ENCODE results near the gene GNAI3.

Gene GNAI3

DNA sequence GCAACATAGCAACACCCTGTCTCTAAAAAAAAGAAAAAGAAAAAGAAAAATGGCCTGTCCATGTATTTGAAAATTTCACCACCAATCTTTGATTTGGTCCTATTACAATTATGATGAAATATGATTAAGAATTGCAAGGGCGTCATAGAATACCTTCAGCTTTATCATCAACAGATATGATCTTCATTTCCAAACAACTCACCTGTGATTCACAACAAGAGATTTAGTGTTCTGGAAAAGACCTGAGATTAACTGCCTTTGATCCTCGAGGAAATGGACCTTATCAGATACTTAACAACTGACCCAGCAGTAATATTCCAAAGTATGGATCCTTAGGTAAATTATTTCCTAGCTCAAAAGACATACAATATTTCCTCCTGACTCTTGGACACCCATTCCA lies 104.0 kb downstream of the GNAI3 start:
- 0 out of 2 replicates have a peak, but pooled peaks cover 8% of the 10 kb centered on the region for H3K27me3 ChIP-seq (ENCODE audit: insufficient read depth, low read length)
- TF ChIP-seq EZH2 (IDR thresholded peaks at IDR 0.05; ENCODE audit: borderline replicate concordance, low read length), result no peak
- TF ChIP-seq, protein P1, sequence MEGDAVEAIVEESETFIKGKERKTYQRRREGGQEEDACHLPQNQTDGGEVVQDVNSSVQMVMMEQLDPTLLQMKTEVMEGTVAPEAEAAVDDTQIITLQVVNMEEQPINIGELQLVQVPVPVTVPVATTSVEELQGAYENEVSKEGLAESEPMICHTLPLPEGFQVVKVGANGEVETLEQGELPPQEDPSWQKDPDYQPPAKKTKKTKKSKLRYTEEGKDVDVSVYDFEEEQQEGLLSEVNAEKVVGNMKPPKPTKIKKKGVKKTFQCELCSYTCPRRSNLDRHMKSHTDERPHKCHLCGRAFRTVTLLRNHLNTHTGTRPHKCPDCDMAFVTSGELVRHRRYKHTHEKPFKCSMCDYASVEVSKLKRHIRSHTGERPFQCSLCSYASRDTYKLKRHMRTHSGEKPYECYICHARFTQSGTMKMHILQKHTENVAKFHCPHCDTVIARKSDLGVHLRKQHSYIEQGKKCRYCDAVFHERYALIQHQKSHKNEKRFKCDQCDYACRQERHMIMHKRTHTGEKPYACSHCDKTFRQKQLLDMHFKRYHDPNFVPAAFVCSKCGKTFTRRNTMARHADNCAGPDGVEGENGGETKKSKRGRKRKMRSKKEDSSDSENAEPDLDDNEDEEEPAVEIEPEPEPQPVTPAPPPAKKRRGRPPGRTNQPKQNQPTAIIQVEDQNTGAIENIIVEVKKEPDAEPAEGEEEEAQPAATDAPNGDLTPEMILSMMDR (IDR thresholded peaks at IDR 0.05; ENCODE audit: low read length), result no peak
- H3K4me1 ChIP-seq (ENCODE audit: insufficient read depth, low read length, severe bottlenecking), result peaks cover 20% of the 10 kb centered on the region

DNA sequence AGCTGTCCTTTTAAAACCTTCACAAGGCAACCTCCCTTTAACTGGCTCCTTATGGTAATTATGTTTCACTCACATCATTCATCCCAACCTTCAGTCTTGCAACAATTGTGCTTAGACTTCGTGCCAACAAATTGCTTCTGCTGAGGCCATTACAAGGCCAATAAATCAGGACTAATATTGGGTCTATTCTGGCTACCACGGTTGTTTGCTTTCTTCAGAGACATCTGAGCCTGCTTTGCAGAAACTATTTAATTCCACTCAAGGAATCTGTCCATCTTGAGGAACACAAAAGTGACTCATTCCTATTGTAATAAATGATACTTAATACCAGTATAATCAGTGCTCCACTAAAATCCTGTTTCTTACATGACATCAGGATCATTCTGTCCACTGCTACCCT lies 104.9 kb downstream of the GNAI3 start:
- TF ChIP-seq EZH2 (IDR thresholded peaks at IDR 0.05; ENCODE audit: borderline replicate concordance, low read length), result no peak
- TF ChIP-seq, protein P1 (IDR thresholded peaks at IDR 0.05; ENCODE audit: low read length), result no peak
- no peak overlapping the region for H3K9ac ChIP-seq (ENCODE audit: low read length)
- H3K27me3 ChIP-seq (ENCODE audit: insufficient read depth, low read length), result 0 out of 2 replicates have a peak, but pooled peaks cover 8% of the 10 kb centered on the region
- H3K9me2 ChIP-seq (ENCODE audit: low read depth, low read length), result no peaks in the 10 kb centered on the region
- no peaks in the 10 kb centered on the region for H3K9me3 ChIP-seq (ENCODE audit: low read length)
- H3F3A ChIP-seq (ENCODE audit: insufficient read depth, low read length), result 0 out of 2 replicates have a peak, but pooled peaks cover 3% of the 10 kb centered on the region
- no peaks in the 10 kb centered on the region for H3K79me2 ChIP-seq (ENCODE audit: insufficient read depth, low read length)
- H4K20me1 ChIP-seq (ENCODE audit: insufficient read depth, low read length), result no peaks in the 10 kb centered on the region
- H3K36me3 ChIP-seq (ENCODE audit: insufficient read depth, low read length), result no peaks in the 10 kb centered on the region
- no peak overlapping the region for H3K27ac ChIP-seq (ENCODE audit: low read depth, low read length, poor library complexity, severe bottlenecking)
- no peak overlapping the region for H3K4me3 ChIP-seq (ENCODE audit: low read depth, low read length, poor library complexity, severe bottlenecking)
- H3K4me2 ChIP-seq (ENCODE audit: low read length), result no peak overlapping the region
- H3K4me1 ChIP-seq (ENCODE audit: insufficient read depth, low read length, severe bottlenecking), result peaks cover 20% of the 10 kb centered on the region
- no peak overlapping the region for H2AFZ ChIP-seq (ENCODE audit: low read length)

More for the DNA sequence above, 104.0 kb downstream of the GNAI3 start:
- Histone ChIP-seq H3F3A (ENCODE audit: insufficient read depth, low read length) (0 out of 2 replicates have a peak, but pooled peaks cover 3% of the 10 kb centered on the region), H3K4me3 (ENCODE audit: low read depth, low read length, poor library complexity, severe bottlenecking) (no peak overlapping the region), H4K20me1 (ENCODE audit: insufficient read depth, low read length) (no peaks in the 10 kb centered on the region), H3K4me2 (ENCODE audit: low read length) (no peak overlapping the region), H3K36me3 (ENCODE audit: insufficient read depth, low read length) (no peaks in the 10 kb centered on the region), H3K9me2 (ENCODE audit: low read depth, low read length) (no peaks in the 10 kb centered on the region), H3K79me2 (ENCODE audit: insufficient read depth, low read length) (no peaks in the 10 kb centered on the region), H3K9me3 (ENCODE audit: low read length) (no peaks in the 10 kb centered on the region), H3K27ac (ENCODE audit: low read depth, low read length, poor library complexity, severe bottlenecking) (no peak overlapping the region), H3K9ac (ENCODE audit: low read length) (no peak overlapping the region), H2AFZ (ENCODE audit: low read length) (no peak overlapping the region)

DNA sequence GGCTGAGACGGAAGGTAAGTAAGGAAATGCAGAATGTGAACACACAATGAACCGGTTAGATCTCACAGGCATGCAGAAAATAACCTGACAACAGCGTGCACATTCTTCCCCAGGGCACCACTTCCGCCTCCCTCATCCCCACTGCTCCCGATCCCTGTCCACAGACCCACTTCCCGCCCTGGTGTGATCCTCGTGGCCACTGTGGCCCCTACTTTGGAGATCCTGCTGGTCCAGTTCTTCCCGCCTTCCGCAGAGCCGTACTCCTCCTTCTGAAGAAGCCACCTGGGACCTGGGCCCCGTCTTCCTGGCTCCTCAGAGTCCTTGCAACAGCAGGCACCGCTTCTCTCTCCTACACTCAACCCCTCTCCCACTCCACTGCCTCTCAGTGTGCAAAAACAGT lies 106.1 kb downstream of the GNAI3 start:
- H3K9ac ChIP-seq (ENCODE audit: low read length), result no peak overlapping the region
- H3K9me2 ChIP-seq (ENCODE audit: low read depth, low read length), result no peaks in the 10 kb centered on the region
- no peak overlapping the region for H3K4me2 ChIP-seq (ENCODE audit: low read length)
- H3F3A ChIP-seq (ENCODE audit: insufficient read depth, low read length), result 0 out of 2 replicates have a peak, but pooled peaks cover 3% of the 10 kb centered on the region
- TF ChIP-seq, protein P1 (IDR thresholded peaks at IDR 0.05; ENCODE audit: low read length), result no peak
- no peak for TF ChIP-seq EZH2 (IDR thresholded peaks at IDR 0.05; ENCODE audit: borderline replicate concordance, low read length)
- no peaks in the 10 kb centered on the region for H3K9me3 ChIP-seq (ENCODE audit: low read length)
- H2AFZ ChIP-seq (ENCODE audit: low read length), result no peak overlapping the region
- H3K27ac ChIP-seq (ENCODE audit: low read depth, low read length, poor library complexity, severe bottlenecking), result no peak overlapping the region
- no peaks in the 10 kb centered on the region for H3K36me3 ChIP-seq (ENCODE audit: insufficient read depth, low read length)
- 0 out of 2 replicates have a peak, but pooled peaks cover 8% of the 10 kb centered on the region for H3K27me3 ChIP-seq (ENCODE audit: insufficient read depth, low read length)
- H3K79me2 ChIP-seq (ENCODE audit: insufficient read depth, low read length), result no peaks in the 10 kb centered on the region
- H3K4me3 ChIP-seq (ENCODE audit: low read depth, low read length, poor library complexity, severe bottlenecking), result no peak overlapping the region
- no peaks in the 10 kb centered on the region for H4K20me1 ChIP-seq (ENCODE audit: insufficient read depth, low read length)
- peaks cover 16% of the 10 kb centered on the region for H3K4me1 ChIP-seq (ENCODE audit: insufficient read depth, low read length, severe bottlenecking)
